RWPE2 (cell line): Measurements from ENCODE around the gene PAXIP1.
"Not testable (repeated sequence)": the region's sequence is repeated elsewhere in the genome, so short reads cannot be mapped to it uniquely, and the experiment has no call there.

Source experiments
- ATAC-seq: fragments of 200-7000 bp; cut with Tn5 transposase; 3 replicates; pipeline ENCODE4 v1.9.1; 2021; ENCODE audit warnings: low read depth
- DNase-seq: peaks from one replicate; pipeline ENCODE4 v3.0.0-alpha.2; 2020; ENCODE audit warnings: low spot score
- H3K27ac ChIP-seq: fragments of 450-650 bp; 2 replicates; pipeline ENCODE4 v1.5.1; 2017; ENCODE audit warnings: mild to moderate bottlenecking; ENCODE audit not compliant: poor library complexity, severe bottlenecking
- H3K27me3 ChIP-seq: fragments of 250-450 bp; sonication (Bioruptor Pico); 2 replicates; pipeline ENCODE4 v1.5.1; 2021; ENCODE audit warnings: mild to moderate bottlenecking, moderate library complexity; ENCODE audit not compliant: insufficient read depth, poor library complexity, severe bottlenecking
- H3K36me3 ChIP-seq: fragments of 250-450 bp; sonication (Bioruptor Pico); 2 replicates; pipeline ENCODE4 v1.5.1; 2020; ENCODE audit warnings: low read depth, mild to moderate bottlenecking, moderate library complexity
- H3K4me1 ChIP-seq: fragments of 250-450 bp; sonication (Bioruptor Pico); 2 replicates; pipeline ENCODE4 v1.5.1; 2021; ENCODE audit warnings: mild to moderate bottlenecking, moderate library complexity; ENCODE audit not compliant: insufficient read depth, poor library complexity, severe bottlenecking
- H3K4me3 ChIP-seq: fragments of 250-450 bp; sonication (Bioruptor Pico); 2 replicates; pipeline ENCODE4 v1.5.1; 2021; ENCODE audit warnings: mild to moderate bottlenecking, moderate library complexity; ENCODE audit not compliant: severe bottlenecking
- H3K9me3 ChIP-seq: fragments of 250-450 bp; sonication (Bioruptor Pico); 2 replicates; pipeline ENCODE4 v1.5.1; 2021; ENCODE audit warnings: mild to moderate bottlenecking, moderate library complexity; ENCODE audit not compliant: severe bottlenecking
- TF ChIP-seq, protein P1 (sequence below): fragments of 450-650 bp; IDR thresholded peaks from one replicate; pipeline ENCODE4 v1.5.1; 2017; ENCODE audit warnings: mild to moderate bottlenecking, moderate library complexity; ENCODE audit not compliant: poor library complexity, severe bottlenecking

PAXIP1 gene

DNA sequence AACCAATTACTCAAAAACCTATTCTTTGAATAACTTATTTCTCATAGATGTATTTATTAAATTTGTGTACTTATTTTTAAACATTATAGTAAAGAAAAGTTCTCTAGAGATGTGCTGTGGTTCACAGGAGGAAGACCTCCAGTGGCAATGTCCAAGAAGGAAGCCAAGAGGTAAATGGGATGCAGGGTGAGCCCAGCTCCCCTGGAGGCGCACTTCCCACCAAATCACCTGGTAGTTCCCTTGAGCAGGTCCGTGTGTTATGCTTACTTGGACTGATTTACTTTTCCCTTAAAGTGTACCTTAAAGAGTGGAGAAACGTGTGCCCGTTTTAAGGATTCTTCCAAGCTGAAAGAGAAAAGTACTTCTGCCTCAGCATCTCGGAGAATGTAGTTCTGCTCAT, 55.3 kb downstream of the PAXIP1 start:
- Histone ChIP-seq H3K4me3 (no peak overlapping the region), H3K27me3 (no peaks in the 10 kb centered on the region), H3K4me1 (no peaks in the 10 kb centered on the region), H3K9me3 (no peaks in the 10 kb centered on the region), H3K36me3 (peaks cover 94% of the 10 kb centered on the region), H3K27ac (no peak overlapping the region)
- ATAC-seq: no peak
- no peak for DNase-seq
- TF ChIP-seq, protein P1, sequence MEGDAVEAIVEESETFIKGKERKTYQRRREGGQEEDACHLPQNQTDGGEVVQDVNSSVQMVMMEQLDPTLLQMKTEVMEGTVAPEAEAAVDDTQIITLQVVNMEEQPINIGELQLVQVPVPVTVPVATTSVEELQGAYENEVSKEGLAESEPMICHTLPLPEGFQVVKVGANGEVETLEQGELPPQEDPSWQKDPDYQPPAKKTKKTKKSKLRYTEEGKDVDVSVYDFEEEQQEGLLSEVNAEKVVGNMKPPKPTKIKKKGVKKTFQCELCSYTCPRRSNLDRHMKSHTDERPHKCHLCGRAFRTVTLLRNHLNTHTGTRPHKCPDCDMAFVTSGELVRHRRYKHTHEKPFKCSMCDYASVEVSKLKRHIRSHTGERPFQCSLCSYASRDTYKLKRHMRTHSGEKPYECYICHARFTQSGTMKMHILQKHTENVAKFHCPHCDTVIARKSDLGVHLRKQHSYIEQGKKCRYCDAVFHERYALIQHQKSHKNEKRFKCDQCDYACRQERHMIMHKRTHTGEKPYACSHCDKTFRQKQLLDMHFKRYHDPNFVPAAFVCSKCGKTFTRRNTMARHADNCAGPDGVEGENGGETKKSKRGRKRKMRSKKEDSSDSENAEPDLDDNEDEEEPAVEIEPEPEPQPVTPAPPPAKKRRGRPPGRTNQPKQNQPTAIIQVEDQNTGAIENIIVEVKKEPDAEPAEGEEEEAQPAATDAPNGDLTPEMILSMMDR: no peak

DNA sequence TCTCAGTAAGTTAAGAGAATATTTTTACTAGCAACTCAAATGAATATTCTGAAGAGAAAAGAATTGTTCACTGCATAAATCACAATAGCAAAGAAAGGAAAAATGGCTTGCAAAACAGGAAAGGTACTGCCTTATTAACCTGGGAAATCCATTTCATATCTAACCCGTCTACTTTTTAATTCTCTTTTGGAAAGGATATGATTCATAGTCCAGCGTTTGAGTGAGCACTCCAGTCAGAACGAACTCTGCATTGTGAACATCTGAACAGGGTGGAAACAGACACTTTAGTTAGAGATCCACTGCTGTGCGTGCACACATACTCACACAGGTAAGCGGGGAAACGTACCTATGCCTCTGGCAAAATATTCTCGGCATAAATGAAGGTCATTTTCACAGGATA, 56.8 kb downstream of the PAXIP1 start:
- H3K9me3 ChIP-seq: no peaks in the 10 kb centered on the region
- DNase-seq (no peak), ATAC-seq (no peak)
- H3K27ac ChIP-seq: no peak overlapping the region
- TF ChIP-seq, protein P1: no peak
- no peaks in the 10 kb centered on the region for H3K27me3 ChIP-seq
- peaks cover 81% of the 10 kb centered on the region for H3K36me3 ChIP-seq
- no peak overlapping the region for H3K4me3 ChIP-seq
- no peaks in the 10 kb centered on the region for H3K4me1 ChIP-seq

DNA sequence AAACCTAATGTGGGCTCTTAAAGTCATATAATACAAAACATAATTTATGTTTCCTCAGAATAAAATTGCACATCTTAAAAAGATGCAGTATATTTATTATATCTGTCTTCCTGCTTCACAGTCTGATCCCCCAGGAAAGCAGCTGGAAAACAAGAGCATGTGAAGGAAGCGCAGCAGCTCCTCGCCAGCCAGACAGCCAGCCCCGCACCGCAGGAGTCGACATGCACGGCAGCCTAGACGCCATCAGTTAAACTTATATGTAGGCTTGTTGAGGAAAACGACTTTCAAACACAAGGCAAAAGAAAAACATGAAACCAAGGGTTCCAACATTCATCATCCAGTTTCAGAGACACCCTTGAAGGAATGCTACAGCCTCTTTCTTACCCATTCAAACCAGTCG, 59.0 kb downstream of the PAXIP1 start:
- Histone ChIP-seq H3K27me3 (no peaks in the 10 kb centered on the region), H3K36me3 (peaks cover 61% of the 10 kb centered on the region), H3K27ac (no peak overlapping the region), H3K9me3 (no peaks in the 10 kb centered on the region), H3K4me3 (no peak overlapping the region), H3K4me1 (no peaks in the 10 kb centered on the region)
- TF ChIP-seq, protein P1: no peak
- no peak for ATAC-seq
- DNase-seq: no peak

DNA sequence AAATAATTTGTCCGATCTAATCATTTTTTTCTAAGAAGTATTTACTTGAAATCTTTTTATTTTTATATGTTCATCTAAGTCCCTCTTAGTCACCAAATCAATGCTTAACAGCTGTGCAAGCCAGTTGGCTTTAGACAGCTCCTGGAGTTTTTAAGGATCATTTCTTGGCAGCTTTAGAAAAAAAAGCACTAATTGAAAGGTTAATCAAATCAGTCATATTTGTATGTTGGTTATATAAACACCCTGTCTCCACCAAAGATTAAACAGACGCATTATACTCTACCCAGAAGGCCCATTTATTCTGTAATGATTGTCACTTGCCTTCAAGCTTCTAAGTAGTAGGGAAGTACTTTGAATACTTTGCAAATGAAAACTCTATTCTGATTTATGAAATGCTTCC, 60.2 kb downstream of the PAXIP1 start:
- no peak for ATAC-seq
- TF ChIP-seq, protein P1: no peak
- peaks cover 49% of the 10 kb centered on the region for H3K36me3 ChIP-seq

DNA sequence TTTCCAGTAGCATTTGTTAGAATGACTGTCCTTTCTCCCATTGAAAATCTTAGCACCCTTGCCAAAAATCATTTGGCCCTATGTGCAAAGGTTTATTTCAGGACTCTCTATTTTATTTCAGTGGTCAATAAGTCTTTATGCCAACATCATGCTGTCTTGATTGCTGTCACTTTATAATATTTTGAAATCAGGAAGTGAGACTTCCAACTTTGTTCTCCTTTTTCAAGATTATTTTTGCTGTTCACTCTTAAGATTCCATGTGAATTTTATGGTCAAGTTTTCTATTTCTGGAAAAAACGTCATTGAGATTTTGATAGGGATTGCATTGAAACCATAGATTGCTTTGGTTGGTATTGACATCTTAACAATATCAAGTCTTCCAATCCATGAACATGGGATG, 65.1 kb downstream of the PAXIP1 start:
- no peaks in the 10 kb centered on the region for H3K9me3 ChIP-seq
- ATAC-seq (no peak), DNase-seq (no peak)
- H3K36me3 ChIP-seq: peaks cover 2% of the 10 kb centered on the region; the same call in 1 of the 2 replicates
- H3K4me1 ChIP-seq: no peaks in the 10 kb centered on the region
- H3K27ac ChIP-seq: no peak overlapping the region
- H3K27me3 ChIP-seq: no peaks in the 10 kb centered on the region
- TF ChIP-seq, protein P1: no peak
- H3K4me3 ChIP-seq: no peak overlapping the region

More for the DNA sequence above, 60.2 kb downstream of the PAXIP1 start:
- H3K9me3 ChIP-seq: no peaks in the 10 kb centered on the region
- no peak overlapping the region for H3K4me3 ChIP-seq
- no peak for DNase-seq
- no peaks in the 10 kb centered on the region for H3K4me1 ChIP-seq
- no peaks in the 10 kb centered on the region for H3K27me3 ChIP-seq
- no peak overlapping the region for H3K27ac ChIP-seq

DNA sequence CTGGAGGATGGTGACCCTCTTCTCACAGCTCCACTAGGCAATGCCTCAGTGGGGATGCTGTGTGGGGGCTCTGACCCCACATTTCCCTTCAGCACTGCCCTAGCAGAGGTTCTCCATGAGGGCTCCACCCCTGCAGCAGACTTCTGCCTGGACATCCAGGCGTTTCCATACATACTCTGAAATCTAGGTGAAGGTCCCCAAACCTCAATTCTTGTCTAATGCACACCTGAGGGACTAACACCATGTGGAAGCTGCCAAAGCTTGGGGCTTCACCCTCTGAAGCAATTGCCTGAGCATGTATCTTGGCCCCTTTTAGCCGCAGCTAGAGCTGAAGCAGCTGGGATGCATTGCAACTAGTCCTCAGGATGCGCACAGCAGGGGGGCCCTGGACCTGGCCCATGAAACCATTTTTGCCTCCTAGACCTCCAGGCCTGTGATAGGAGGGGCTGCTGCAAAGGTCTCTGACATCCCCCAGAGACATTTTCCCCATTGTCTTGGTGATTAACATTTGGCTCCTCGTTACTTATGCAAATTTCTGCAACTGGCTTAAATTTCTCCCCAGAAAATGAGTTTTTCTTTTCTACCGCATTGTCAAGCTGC, 68.5 kb downstream of the PAXIP1 start:
- not testable (repeated sequence) for H3K4me3 ChIP-seq, H3K27ac ChIP-seq, DNase-seq, H3K27me3 ChIP-seq, H3K36me3 ChIP-seq, H3K4me1 ChIP-seq, ATAC-seq, H3K9me3 ChIP-seq
